Endothelial cell of umbilical vein (primary cell): Measurements from ENCODE around the gene RIMS3. TPM values are rescaled to one million over a fixed set of nuclear protein-coding genes. Genes with fewer than 3 reads are reported as not detected.
A peak's percentile ranks its signal among the peaks of the same experiment; 100 is the strongest.

ENCODE experiments used
- BruUV-seq: library from RNA; stranded (reverse); fragments of 400-500 nt; replicated peaks from 2 replicates; lab custom pipeline; 2021; lab: Mats Ljungman, UMichigan
- CTCF ChIA-PET: fragments of 300-600, 350-600 bp; sonication (Branson Sonifier 250); formaldehyde crosslinking; loops from one replicate; lab custom pipeline; 2021; ENCODE audit warnings: antibody characterized with exemption, inconsistent platforms; lab: Charles Lee
- POLR2A ChIA-PET: fragments of 300-600, 350-600 bp; sonication (Branson Sonifier 250); formaldehyde crosslinking; loops from one replicate; lab custom pipeline; 2021; ENCODE audit warnings: antibody characterized with exemption, inconsistent platforms; lab: Charles Lee
- DNase-seq: peaks from one replicate; pipeline ENCODE4 v3.0.0-alpha.2; 2011; ENCODE audit warnings: low read depth, low spot score
- FAIRE-seq: peaks from 2 replicates; lab custom pipeline; 2011; peaks lifted over from hg19 to GRCh38; lab: Jason Lieb, UNC
- H2AFZ ChIP-seq: 2 replicates; pipeline ENCODE4 v1.6.0; 2012; ENCODE audit warnings: low read depth, low read length, control low read depth, inconsistent platforms
- H3K27ac ChIP-seq: 2 replicates; pipeline ENCODE4 v1.5.1; 2011; ENCODE audit warnings: low read depth, mild to moderate bottlenecking, control low read depth, low read length, moderate library complexity; ENCODE audit not compliant: insufficient read depth
- H3K27me3 ChIP-seq, 2 experiments: 2 replicates each; pipeline versions ENCODE4 v1.6.0 to v1.6.1; 2011; ENCODE audit warnings: low read length in 2 of 2, mixed read lengths in 1 of 2; ENCODE audit not compliant: control insufficient read depth in 2 of 2, insufficient read depth in 2 of 2
- H3K36me3 ChIP-seq, 2 experiments: 2 replicates in 1 of 2; 3 replicates in 1 of 2; pipeline ENCODE4 v1.5.1; 2011; ENCODE audit warnings: low read length in 2 of 2, mild to moderate bottlenecking in 1 of 2, moderate library complexity in 1 of 2; ENCODE audit not compliant: control insufficient read depth in 2 of 2, insufficient read depth in 2 of 2; ENCODE audit errors: extremely low read depth in 1 of 2
- H3K4me1 ChIP-seq: 3 replicates; pipeline ENCODE4 v1.5.1; 2011; ENCODE audit warnings: mild to moderate bottlenecking, low read length; ENCODE audit not compliant: control insufficient read depth, insufficient read depth; ENCODE audit errors: extremely low read depth
- H3K4me2 ChIP-seq: 2 replicates; pipeline ENCODE4 v1.6.1; 2011; ENCODE audit warnings: low read length, control low read depth, mixed read lengths; ENCODE audit not compliant: insufficient read depth
- H3K4me3 ChIP-seq, 3 experiments: fragments of 200-600 bp in 1 of 3; sonication (generic), shearing (Covaris generic) in 1 of 3; replicated peaks in 1 of 3; 2 replicates each; pipeline ENCODE4 v1.5.1; 2011 to 2016; ENCODE audit warnings: control low read depth in 3 of 3, low read length in 3 of 3, mild to moderate bottlenecking in 2 of 3, inconsistent platforms in 1 of 3, low read depth in 1 of 3, moderate library complexity in 1 of 3; ENCODE audit not compliant: insufficient read depth in 1 of 3
- H3K79me2 ChIP-seq: 2 replicates; pipeline ENCODE4 v1.6.0; 2012; ENCODE audit warnings: low read length, inconsistent platforms; ENCODE audit not compliant: control insufficient read depth, insufficient read depth
- H3K9ac ChIP-seq: replicated peaks from 2 replicates; pipeline ENCODE3; 2011; ENCODE audit warnings: low read length, control low read depth; ENCODE audit not compliant: insufficient read depth; ENCODE audit errors: extremely low read depth
- H3K9me1 ChIP-seq: replicated peaks from 3 replicates; pipeline ENCODE4 v1.6.0; 2011; ENCODE audit warnings: mild to moderate bottlenecking, low read length; ENCODE audit not compliant: control insufficient read depth, insufficient read depth; ENCODE audit errors: extremely low read depth
- H3K9me3 ChIP-seq: replicated peaks from 2 replicates; pipeline ENCODE4 v1.5.1; 2012; ENCODE audit warnings: low read length, inconsistent platforms; ENCODE audit not compliant: control insufficient read depth, insufficient read depth
- H4K20me1 ChIP-seq: replicated peaks from 2 replicates; pipeline ENCODE3; 2011; ENCODE audit warnings: mild to moderate bottlenecking, low read length; ENCODE audit not compliant: control insufficient read depth, insufficient read depth; ENCODE audit errors: extremely low read depth
- CTCF ChIP-seq, 2 donors: IDR thresholded peaks; 1 replicate in 1 of 2; 2 replicates in 1 of 2; pipeline ENCODE4 v1.5.1; 2011; ENCODE audit warnings: low read length in 2 of 2, mild to moderate bottlenecking in 2 of 2, moderate library complexity in 2 of 2, control low read depth in 1 of 2, inconsistent platforms in 1 of 2, low read depth in 1 of 2; ENCODE audit not compliant: insufficient read depth in 1 of 2; ENCODE audit errors: extremely low read depth in 1 of 2
- EZH2 ChIP-seq: IDR thresholded peaks from 2 replicates; pipeline ENCODE4 v1.6.1; 2012; ENCODE audit warnings: borderline replicate concordance, low read depth, mild to moderate bottlenecking, moderate library complexity, low read length, inconsistent platforms; ENCODE audit not compliant: severe bottlenecking
- POLR2AphosphoS5 ChIP-seq: IDR thresholded peaks from 2 replicates; pipeline ENCODE4 v1.6.1; 2012; ENCODE audit warnings: low read depth, mild to moderate bottlenecking, control low read depth, low read length, moderate library complexity; ENCODE audit not compliant: insufficient read depth
- dilution Hi-C: fragments of 300-500 bp; cut with MboI; formaldehyde crosslinking; loops from one replicate; pipeline ENCODE4 v1.15.0; 2019; ENCODE audit warnings: low sequenced_read_pairs; ENCODE audit not compliant: extremely low pct_ligation_motif_present
- intact Hi-C: fragments of 100-400 bp; cut with micrococcal nuclease; formaldehyde crosslinking; loops from one replicate; pipeline ENCODE4 v1.10.0; 2022
- polyA plus RNA-seq, 4 experiments: library from polyadenylated mRNA; depleted of rRNA in 3 of 4; stranded (reverse) in 3 of 4; unstranded in 1 of 4; fragments of >200 nt; gene quantifications; 2 replicates each; pipeline versions ENCODE4 v1.2.1 to v1.2.3, GENCODE V29; 2011 to 2012; ENCODE audit warnings: missing spikeins in 1 of 4
- total RNA-seq: library from RNA; stranded (reverse); gene quantifications from 2 replicates; pipeline ENCODE4 v1.2.3, GENCODE V29; 2021

RIMS3 gene
- total and polyA plus RNA-seq, 2 donors (not counting 3 experiments of a cell fraction or from before 2014, with no cell fraction given): 0.14 to 0.15 TPM

- Histone ChIP-seq H3K4me2 (no peak overlapping the region), H2AFZ (no peak overlapping the region), H3K4me3 (no peak overlapping the region), H3K27ac (no peak overlapping the region), H3K9me3 (no peaks in the 10 kb centered on the region), H3K4me1 (no peaks in the 10 kb centered on the region), H4K20me1 (no peaks in the 10 kb centered on the region), H3K79me2 (no peaks in the 10 kb centered on the region), H3K9me1 (no peaks in the 10 kb centered on the region), H3K9ac (no peak overlapping the region), H3K36me3 (no peaks in the 10 kb centered on the region), H3K27me3 (peaks cover 16 to 20% of the 10 kb centered on the region in 2 experiments)
- intact Hi-C loops (loop anchor here (1.0 to 5.0 kb wide), 3 partner anchors 39 to 178 kb away; no protein-coding TSS in a partner anchor), dilution Hi-C loops (no loop called here)
- DNase-seq (peak; percentile 78), FAIRE-seq (peak; percentile 85)
- TF ChIP-seq EZH2 (no peak), CTCF (IDR thresholded peaks at IDR 0.05; ENCODE audit: extremely low read depth in 1 of 2, insufficient read depth in 1 of 2, low read depth in 1 of 2, low read length in 2 of 2) (peak; percentile 87 to 91), POLR2AphosphoS5 (no peak)
- CTCF ChIA-PET: interaction anchor here (0.6 to 2.0 kb wide), 34 partner anchors 10 to 282 kb away, joined by 3 to 28 read pairs (median 4); partner anchors contain the start of gene NFYC
- POLR2A ChIA-PET: no interaction called here
- BruUV-seq: no TSS peak
These were observed 3.5 kb upstream of the RIMS3 start for GRCh38 chr1:40668769-40669525.
